ENCODE data around the gene RADX.

RADX gene

DNA sequence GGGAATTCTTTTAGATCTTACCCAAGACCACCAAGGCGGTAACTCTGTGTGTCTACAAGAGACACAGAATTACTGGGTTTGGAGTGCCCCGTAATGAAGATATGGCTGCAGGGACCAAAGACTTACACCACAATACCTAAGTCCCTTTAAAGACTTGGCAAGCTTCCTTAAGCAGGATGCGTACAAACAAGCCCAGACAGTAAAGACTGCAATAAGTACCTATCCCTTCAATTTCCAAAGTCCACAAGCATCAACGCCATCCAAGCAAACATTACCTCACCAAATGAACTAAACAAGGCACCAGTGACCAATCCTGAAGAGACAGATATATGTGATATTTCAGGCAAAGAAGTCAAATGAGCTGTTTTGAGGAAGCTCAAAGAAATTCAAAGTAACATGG lies 72.4 kb downstream of the RADX start:
- in situ Hi-C loops (cut with HindIII; ENCODE audit: low sequenced_read_pairs): no loop called here

- in situ Hi-C loops (cut with HindIII; ENCODE audit: low sequenced_read_pairs): no loop called here
Observed at GRCh38 chrX:106692425-106693065, 80.8 kb downstream of the RADX start.

GRCh38 chrX:106696502-106696901 lies 84.7 kb downstream of the RADX start:
- in situ Hi-C loops (cut with HindIII; ENCODE audit: low sequenced_read_pairs): no loop called here

GRCh38 chrX:106698693-106699092 lies 86.9 kb downstream of the RADX start:
- in situ Hi-C loops (cut with HindIII; ENCODE audit: low sequenced_read_pairs): no loop called here

- in situ Hi-C loops (cut with HindIII; ENCODE audit: low sequenced_read_pairs): no loop called here
Observed at GRCh38 chrX:106702636-106703035, 90.9 kb downstream of the RADX start.

DNA sequence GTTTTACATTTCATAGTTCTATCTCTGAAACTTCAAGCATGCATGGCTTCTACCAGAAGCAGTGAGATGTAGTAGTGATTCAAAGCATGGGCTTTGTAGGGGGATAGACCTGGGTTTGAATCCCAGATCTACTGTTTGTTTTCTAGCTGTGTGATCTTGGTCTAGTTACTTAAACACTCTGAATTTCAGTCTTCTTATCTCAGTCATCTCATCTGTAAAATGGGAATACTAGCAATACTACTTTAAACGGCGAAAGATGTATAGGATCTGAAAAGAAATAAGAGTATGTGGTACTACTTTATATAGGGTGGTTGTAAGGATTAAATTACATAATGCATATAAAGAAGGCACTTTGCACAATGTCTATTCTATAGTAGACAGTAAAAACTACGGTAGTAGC lies 94.7 kb downstream of the RADX start:
- in situ Hi-C loops (cut with HindIII; ENCODE audit: low sequenced_read_pairs): no loop called here

- in situ Hi-C loops (cut with HindIII; ENCODE audit: low sequenced_read_pairs): no loop called here
Observed at GRCh38 chrX:106707771-106708454, 96.1 kb downstream of the RADX start.

- in situ Hi-C loops (cut with HindIII; ENCODE audit: low sequenced_read_pairs): no loop called here
Observed at GRCh38 chrX:106710771-106711170, 99.0 kb downstream of the RADX start.

GRCh38 chrX:106711375-106711774 lies 99.6 kb downstream of the RADX start:
- in situ Hi-C loops (cut with HindIII; ENCODE audit: low sequenced_read_pairs): no loop called here

GRCh38 chrX:106716004-106716403 lies 104.2 kb downstream of the RADX start:
- in situ Hi-C loops (cut with HindIII; ENCODE audit: low sequenced_read_pairs): no loop called here

GRCh38 chrX:106716463-106716862 lies 104.7 kb downstream of the RADX start:
- in situ Hi-C loops (cut with HindIII; ENCODE audit: low sequenced_read_pairs): no loop called here

GRCh38 chrX:106718709-106719108 lies 106.9 kb downstream of the RADX start:
- in situ Hi-C loops (cut with HindIII; ENCODE audit: low sequenced_read_pairs): no loop called here

DNA sequence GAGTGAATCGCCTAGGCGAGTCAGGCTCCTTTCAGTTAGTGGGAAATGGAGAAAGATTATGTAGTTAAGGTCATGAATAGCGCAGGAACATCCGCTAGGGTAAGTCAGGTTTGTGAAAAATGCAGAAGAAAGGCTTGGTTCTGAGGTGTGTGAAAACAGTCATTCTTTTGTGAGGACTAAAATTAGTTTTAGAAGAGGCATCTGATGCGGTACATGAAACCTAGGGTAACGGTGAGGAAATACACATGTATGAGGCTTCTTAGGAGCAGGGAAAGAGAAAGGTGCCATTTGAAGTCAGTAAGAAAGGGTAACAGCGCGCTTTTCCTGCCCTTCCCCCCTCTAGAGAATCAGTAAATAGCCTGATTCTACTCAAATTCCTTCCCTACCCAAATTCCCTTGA lies 114.2 kb downstream of the RADX start:
- in situ Hi-C loops (cut with HindIII; ENCODE audit: low sequenced_read_pairs): no loop called here

GRCh38 chrX:106726485-106727437 lies 115.0 kb downstream of the RADX start, which contains the start of gene RNF128:
Gene RNF128 (plus strand): TSS chrX:106726701. CDS start chrX:106726914, 213 bp downstream.
- in situ Hi-C loops (cut with HindIII; ENCODE audit: low sequenced_read_pairs): no loop called here

- in situ Hi-C loops (cut with HindIII; ENCODE audit: low sequenced_read_pairs): no loop called here
Observed at GRCh38 chrX:106728337-106728736, 116.6 kb downstream of the RADX start.
